Neural cell (in vitro differentiated cells): ENCODE results near the gene NAT9.

Experiments
- EP300 ChIP-seq: fragments of 450-650 bp; conservative IDR thresholded peaks from 2 replicates; pipeline ENCODE4 v1.6.1; 2014; ENCODE audit warnings: antibody characterized with exemption, mild to moderate bottlenecking, moderate library complexity; ENCODE audit not compliant: poor library complexity, severe bottlenecking
- EZH2 ChIP-seq: fragments of 200-600, 300-800 bp; shearing (Covaris generic), sonication (generic); IDR thresholded peaks from 2 replicates; pipeline ENCODE4 v1.6.1; 2014; ENCODE audit warnings: antibody characterized with exemption, low read length, borderline replicate concordance, mild to moderate bottlenecking; ENCODE audit not compliant: insufficient read depth, poor library complexity, severe bottlenecking
- MXI1 ChIP-seq: fragments of 450-650 bp; conservative IDR thresholded peaks from 2 replicates; pipeline ENCODE4 v1.6.1; 2014; ENCODE audit warnings: antibody characterized with exemption, mild to moderate bottlenecking; ENCODE audit not compliant: poor library complexity, severe bottlenecking
- POLR2AphosphoS5 ChIP-seq: IDR thresholded peaks from 2 replicates; pipeline ENCODE4 v1.6.1; 2012
- RAD21 ChIP-seq: fragments of 450-650 bp; conservative IDR thresholded peaks from 2 replicates; pipeline ENCODE4 v1.6.1; 2014; ENCODE audit warnings: antibody characterized with exemption, mild to moderate bottlenecking, moderate library complexity
- SMC3 ChIP-seq: fragments of 450-650 bp; conservative IDR thresholded peaks from 2 replicates; pipeline ENCODE4 v1.6.1; 2014; ENCODE audit warnings: antibody characterized with exemption, mild to moderate bottlenecking, moderate library complexity; ENCODE audit not compliant: poor library complexity
- TAF1 ChIP-seq: IDR thresholded peaks from 2 replicates; pipeline ENCODE4 v1.6.1; 2012; ENCODE audit warnings: low read depth
- TF ChIP-seq, protein P1 (sequence below): fragments of 450-650 bp; IDR thresholded peaks from 2 replicates; pipeline ENCODE4 v1.5.1; 2014; ENCODE audit warnings: antibody characterized with exemption, mild to moderate bottlenecking, moderate library complexity; ENCODE audit not compliant: poor library complexity, severe bottlenecking
- TF ChIP-seq, protein P2 (sequence below): IDR thresholded peaks from 2 replicates; pipeline ENCODE4 v1.6.1; 2012; ENCODE audit warnings: borderline replicate concordance

DNA sequence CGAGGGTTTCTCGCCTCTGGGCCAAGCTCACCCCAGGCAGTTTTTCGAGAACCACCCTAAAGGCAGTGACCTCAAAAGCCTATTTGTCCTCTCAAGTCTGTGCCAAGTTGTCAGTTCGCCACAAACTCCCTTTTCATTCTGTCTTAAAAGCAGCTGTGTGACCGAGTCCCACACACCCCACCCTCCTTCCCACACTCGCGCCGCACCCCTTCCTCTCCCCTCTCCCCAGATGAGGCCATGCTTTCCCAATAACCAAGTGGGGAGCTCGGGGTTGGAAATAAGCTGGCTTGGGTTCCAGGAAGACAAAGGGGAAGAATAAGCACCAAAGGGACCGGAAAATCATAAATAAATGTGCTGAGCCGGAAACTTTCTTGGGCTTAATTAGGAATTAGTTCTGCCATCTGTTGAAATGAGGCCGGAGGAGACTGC, 46.8 kb upstream of the NAT9 start:
- TF ChIP-seq EP300, result no peak
- no peak for TF ChIP-seq POLR2AphosphoS5
- no peak for TF ChIP-seq RAD21
- no peak for TF ChIP-seq EZH2
- TF ChIP-seq, protein P1, sequence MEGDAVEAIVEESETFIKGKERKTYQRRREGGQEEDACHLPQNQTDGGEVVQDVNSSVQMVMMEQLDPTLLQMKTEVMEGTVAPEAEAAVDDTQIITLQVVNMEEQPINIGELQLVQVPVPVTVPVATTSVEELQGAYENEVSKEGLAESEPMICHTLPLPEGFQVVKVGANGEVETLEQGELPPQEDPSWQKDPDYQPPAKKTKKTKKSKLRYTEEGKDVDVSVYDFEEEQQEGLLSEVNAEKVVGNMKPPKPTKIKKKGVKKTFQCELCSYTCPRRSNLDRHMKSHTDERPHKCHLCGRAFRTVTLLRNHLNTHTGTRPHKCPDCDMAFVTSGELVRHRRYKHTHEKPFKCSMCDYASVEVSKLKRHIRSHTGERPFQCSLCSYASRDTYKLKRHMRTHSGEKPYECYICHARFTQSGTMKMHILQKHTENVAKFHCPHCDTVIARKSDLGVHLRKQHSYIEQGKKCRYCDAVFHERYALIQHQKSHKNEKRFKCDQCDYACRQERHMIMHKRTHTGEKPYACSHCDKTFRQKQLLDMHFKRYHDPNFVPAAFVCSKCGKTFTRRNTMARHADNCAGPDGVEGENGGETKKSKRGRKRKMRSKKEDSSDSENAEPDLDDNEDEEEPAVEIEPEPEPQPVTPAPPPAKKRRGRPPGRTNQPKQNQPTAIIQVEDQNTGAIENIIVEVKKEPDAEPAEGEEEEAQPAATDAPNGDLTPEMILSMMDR, result no peak
- no peak for TF ChIP-seq TAF1
- no peak for TF ChIP-seq MXI1
- TF ChIP-seq, protein P2, sequence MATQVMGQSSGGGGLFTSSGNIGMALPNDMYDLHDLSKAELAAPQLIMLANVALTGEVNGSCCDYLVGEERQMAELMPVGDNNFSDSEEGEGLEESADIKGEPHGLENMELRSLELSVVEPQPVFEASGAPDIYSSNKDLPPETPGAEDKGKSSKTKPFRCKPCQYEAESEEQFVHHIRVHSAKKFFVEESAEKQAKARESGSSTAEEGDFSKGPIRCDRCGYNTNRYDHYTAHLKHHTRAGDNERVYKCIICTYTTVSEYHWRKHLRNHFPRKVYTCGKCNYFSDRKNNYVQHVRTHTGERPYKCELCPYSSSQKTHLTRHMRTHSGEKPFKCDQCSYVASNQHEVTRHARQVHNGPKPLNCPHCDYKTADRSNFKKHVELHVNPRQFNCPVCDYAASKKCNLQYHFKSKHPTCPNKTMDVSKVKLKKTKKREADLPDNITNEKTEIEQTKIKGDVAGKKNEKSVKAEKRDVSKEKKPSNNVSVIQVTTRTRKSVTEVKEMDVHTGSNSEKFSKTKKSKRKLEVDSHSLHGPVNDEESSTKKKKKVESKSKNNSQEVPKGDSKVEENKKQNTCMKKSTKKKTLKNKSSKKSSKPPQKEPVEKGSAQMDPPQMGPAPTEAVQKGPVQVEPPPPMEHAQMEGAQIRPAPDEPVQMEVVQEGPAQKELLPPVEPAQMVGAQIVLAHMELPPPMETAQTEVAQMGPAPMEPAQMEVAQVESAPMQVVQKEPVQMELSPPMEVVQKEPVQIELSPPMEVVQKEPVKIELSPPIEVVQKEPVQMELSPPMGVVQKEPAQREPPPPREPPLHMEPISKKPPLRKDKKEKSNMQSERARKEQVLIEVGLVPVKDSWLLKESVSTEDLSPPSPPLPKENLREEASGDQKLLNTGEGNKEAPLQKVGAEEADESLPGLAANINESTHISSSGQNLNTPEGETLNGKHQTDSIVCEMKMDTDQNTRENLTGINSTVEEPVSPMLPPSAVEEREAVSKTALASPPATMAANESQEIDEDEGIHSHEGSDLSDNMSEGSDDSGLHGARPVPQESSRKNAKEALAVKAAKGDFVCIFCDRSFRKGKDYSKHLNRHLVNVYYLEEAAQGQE, result no peak
- TF ChIP-seq SMC3, result no peak
